Activated CD8-positive, alpha-beta memory T cell treated with anti-CD3 and anti-CD28 coated beads, Interleukin-2, amount 50 U/mL, for 48 hours (primary cell): ENCODE data around the gene MEGF6.

ENCODE experiments used
- DNase-seq: peaks from one replicate; pipeline ENCODE4 v3.0.0-alpha.2; 2020

The MEGF6 gene

DNA sequence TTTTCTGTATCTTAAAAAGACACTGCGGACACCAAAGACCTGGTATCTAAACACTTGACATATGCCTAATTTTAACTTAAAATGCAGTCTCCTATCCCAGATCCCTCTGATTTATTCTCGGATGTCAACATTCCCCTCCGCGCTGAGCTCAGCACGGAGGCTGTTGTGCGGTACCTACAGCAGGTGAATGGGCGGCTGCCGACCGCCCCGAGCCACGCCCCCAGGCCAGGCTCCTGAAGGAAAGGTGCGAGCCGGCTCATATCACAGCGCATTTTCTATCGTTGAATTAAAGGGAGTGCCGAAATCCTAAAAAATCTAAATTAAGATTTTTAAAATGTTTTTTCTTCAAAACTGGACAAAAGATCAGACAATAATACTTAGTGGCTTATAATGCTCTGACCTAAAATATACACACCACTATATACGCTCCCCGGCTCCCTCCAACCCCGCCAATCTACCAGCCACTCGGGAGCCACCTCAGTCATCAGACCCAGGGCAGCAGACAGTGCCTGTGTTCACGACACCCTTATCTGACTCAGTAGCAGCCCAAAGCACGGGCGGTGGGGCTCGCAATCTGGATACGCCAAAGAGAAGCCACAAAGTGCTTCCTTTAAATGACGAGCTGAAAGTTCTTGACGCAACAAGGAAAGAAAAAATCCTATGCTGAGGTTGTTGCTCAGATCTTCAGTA lies 34.5 kb upstream of the MEGF6 start:
- DNase-seq = no peak

DNA sequence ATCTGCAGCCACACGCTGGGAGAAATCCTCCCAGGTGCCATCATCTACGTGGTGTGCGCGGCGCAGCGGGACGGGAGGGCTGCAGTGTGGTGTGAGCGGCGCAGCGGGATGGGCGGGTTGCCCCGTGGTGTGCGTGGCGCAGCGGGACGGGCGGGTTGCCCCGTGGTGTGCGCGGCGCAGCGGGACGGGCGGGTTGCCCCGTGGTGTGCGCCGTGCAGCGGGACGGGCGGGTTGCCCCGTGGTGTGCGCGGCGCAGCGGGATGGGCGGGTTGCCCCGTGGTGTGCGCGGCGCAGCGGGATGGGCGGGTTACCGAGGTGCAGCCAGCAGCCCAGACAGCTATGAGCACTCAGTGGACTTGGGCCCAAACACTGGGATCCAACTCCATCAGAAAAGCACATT lies 33.9 kb upstream of the MEGF6 start:
- DNase-seq = no peak

DNA sequence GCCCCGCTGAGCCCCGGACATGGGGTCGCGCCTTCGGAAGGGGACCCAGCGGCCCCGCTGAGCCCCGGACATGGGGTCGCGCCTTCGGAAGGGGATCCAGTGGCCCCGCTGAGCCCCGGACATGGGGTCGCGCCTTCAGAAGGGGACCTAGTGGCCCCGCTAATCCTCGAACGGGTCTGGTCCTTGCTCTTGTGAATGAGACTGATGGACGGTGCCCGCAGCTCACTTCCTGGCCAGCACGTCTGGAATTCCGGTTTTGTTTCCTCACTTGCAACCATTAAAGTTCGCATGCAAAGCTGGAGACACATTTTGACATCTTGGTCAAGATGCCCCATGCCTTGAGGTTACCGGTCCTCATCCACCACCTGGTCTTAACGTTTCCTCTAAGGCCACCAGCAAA lies 33.0 kb upstream of the MEGF6 start:
- no peak for DNase-seq

DNA sequence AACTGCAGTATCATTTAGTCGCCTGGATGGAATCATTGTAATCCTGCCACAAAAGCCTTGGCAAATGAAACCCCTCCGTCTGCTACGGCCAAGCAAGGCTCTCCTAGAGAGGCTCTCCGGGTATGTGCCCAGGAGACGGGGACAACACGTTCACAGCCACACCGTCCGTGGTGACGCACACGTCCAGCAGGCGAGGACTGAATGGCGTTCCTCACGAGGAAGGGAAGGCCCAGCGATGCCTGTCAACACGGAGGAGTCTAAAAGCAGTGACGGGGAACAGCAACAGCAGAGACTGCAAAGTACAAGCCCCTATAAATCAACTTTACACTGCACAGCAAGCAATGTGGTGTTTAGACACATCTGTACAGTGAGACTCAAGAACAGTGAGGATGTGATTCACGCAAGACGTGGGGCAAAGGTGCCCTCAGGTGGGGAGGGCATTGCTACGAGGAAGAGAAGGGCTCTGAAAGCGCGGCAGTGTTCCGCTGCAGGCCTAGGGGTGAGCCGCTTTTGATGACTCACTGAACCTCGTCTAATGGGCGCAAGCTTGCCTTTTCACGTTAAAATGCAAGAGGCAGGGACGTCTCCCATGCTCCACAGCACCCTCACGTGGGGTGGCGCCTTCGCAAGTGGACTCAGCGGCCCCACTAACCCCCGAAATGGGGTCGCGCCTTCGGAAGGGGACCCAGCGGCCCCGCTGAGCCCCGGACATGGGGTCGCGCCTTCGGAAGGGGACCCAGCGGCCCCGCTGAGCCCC lies 31.8 kb upstream of the MEGF6 start:
- no peak for DNase-seq

- DNase-seq = no peak
These were observed 30.5 kb upstream of the MEGF6 start for GRCh38 chr1:3641816-3642215.

DNA sequence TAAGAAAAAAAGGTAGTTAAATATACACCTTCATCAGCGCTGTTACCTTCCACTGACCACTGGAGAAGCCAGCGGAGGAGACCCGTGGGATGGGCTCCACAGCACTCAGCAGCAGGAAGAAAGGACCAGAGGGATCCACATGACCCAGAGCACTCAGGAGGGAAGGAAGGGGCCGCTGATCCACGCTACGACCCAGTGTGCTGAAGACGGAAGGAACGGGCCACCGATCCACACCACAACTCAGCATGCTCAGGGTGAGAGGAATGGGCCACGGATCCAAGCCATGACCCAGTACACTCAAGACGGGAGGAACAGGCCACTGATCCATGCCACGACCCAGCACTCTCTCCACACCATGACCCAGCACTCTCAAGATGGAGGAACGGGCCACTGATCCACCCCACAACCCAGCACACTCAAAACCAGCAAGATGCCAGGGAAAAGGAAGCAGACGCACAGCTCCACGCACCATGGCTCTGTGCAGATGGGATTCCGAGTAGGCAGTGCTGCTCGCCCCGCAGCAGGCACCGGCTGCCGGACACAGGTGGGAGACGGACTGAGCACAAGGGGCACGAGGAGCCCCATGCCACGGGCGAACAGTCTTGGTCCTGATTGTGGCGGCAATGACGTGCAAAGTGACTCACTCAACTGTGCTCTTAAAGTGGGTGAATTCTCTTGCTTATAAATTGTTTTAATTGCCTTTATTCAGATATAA lies 29.9 kb upstream of the MEGF6 start:
- DNase-seq = no peak

- no peak for DNase-seq
These were observed 29.0 kb upstream of the MEGF6 start for GRCh38 chr1:3640121-3640837.

DNA sequence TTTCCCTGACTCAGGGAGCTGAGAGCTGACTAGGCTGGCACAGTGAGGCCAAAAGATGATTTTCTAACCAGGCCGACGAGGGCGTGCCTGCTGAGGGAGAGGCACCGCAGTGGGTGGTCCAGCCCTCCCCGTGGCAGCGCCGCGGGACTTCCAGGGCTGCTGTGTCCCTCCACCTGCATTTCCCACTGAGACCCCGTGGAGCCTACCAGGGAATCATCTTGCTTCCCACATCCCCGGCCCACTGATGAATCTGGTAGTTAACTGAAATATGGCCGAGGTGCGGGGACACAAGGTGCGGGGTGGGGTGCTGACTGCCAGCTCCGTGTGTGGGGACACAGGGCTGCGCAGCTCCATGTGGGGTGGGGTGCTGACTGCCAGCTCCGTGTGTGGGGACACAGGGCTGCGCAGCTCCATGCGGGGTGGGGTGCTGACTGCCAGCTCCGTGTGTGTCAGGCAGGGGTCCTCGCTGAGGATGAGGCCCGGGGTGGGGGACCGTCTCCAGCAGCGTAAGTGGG lies 28.1 kb upstream of the MEGF6 start:
- DNase-seq = no peak

DNA sequence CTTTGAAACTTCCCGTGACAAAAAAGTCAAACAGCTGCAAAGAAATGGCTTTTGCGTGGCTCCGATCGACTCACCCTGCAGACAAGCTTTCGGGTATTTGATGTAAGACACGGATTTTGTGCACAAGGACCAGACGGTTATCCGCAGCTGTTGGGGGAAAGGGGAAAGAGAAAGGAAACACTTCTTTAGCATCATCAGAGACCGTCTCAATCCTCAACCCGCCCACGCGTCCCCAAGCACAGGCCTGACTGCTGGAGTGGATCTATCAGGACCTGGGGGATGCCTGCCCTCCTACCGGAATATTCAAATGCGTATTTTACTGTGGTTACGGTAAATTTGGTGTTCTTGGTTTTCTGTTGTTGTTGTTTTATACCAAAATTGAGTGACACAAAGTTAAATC lies 27.4 kb upstream of the MEGF6 start:
- no peak for DNase-seq

DNA sequence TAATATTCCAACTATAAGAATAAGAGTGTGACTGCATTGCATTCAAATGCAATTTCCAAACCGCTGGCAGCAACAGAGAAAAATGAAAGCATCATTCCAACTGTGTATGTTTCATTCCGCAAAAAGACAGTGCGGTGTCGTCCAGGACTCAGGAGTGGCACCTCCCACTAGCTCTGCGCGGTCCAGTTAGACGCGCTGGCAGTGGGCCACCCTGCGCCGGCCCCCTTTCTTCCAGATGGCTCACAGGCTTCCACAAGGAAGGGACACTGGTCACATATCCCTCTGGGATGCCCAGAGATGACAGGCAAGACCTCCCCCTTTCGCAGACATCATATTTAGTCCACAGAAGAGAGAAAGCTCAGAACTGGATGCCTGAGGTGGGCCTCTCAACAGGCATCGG lies 26.7 kb upstream of the MEGF6 start:
- no peak for DNase-seq

DNA sequence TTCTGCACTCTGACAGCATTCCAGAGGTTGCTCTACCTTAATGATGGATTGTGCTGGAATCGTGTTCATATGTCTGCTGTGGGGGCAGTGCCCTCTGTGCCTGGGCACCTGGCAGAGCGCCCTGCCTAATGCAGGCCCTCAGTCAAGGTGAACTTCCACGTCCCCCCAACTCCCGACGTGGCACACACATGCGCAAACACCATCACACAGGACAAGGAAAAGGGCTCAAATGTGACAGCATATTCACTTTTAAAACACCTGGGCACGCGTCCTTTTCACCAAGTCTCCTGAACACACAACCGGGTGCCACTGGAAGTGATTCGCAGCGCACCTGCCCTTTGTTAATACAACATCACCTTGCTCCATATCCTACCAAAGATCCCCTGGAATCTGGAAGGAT lies 25.2 kb upstream of the MEGF6 start:
- no peak for DNase-seq

DNA sequence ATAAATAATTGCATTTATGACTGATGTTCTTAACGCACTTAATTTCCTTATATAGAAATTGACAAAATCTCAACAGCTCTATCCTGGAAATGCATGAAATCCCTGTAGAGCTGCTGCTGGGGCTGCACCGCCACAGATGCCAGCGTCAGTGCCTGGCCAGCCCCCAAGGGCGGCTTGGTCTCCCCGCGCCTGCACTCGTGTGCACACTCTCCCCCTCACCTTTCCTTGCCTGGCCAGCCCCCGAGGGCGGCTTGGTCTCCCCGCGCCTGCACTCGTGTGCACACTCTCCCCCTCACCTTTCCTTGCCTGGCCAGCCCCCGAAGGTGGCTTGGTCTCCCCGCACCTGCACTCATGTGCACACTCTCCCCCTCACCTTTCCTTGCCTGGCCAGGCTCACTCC lies 24.8 kb upstream of the MEGF6 start:
- DNase-seq = no peak

GRCh38 chr1:3634059-3634800 lies 22.9 kb upstream of the MEGF6 start:
- DNase-seq = no peak

- no peak for DNase-seq
These were observed 22.2 kb upstream of the MEGF6 start for GRCh38 chr1:3633344-3634058.

- no peak for DNase-seq
These were observed 21.5 kb upstream of the MEGF6 start for GRCh38 chr1:3632716-3633343.

GRCh38 chr1:3632298-3632697 lies 21.0 kb upstream of the MEGF6 start:
- no peak for DNase-seq

GRCh38 chr1:3631320-3632260 lies 20.3 kb upstream of the MEGF6 start:
- no peak for DNase-seq

DNA sequence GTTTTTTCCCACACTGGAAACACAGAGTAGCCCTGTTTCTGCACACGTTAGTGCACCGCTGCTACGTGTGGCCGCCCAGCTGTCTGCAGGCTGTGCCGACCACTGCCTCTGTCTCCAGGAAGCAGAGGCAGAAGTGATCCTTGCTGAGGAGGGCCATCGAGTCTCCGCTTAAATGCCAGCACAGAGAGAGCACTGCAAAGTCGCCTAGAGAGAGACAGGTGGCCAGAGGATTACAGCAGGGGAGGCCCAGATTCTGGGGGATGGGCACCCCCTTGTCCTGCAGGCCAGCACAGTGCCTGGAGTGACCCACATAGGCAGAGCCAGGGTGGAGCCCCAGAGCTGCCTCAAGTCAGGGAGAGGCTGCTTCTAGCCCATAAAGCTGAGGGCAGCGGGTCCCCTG lies 19.6 kb upstream of the MEGF6 start:
- DNase-seq = no peak

- no peak for DNase-seq
These were observed 18.9 kb upstream of the MEGF6 start for GRCh38 chr1:3630161-3630611.

DNA sequence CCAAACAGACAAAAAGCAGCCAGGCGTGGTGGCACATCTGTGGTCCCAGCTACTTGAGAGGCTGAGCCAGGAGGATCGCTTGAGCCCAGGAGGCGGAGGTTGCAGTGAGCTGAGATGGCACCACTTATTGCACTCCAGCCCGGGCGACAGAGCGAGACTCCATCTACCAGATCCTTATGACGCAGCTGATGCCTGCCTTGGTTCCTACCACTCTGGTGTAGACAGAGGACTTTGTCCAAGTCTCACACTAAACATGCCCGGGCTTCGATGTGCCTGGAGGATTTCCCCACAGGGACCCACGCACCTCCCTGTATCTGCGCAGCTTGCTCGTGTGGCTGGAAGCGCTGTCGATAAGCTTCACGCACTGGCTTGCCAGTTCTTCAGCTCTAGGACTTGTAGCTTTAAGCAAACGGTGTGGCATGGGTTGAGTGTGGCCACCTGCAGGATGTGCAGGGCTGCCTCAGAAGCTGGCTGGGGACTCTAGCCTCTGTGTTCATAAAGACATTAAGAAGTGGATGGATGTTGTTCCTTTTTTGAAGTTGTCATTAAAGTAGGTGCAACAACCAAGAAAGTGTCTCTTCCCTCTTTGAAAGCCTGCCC lies 18.4 kb upstream of the MEGF6 start:
- no peak for DNase-seq
